HG03342 (cell line): ENCODE results near the gene CRIP1.
A peak's percentile ranks its signal among the peaks of the same experiment; 100 is the strongest.

Source experiments
- ATAC-seq: cut with Tn5 transposase; IDR thresholded peaks from one replicate; pipeline ENCODE4 v1.9.1; 2021; ENCODE audit warnings: mild to moderate bottlenecking, moderate library complexity; ENCODE audit not compliant: unreplicated experiment

Gene CRIP1

DNA sequence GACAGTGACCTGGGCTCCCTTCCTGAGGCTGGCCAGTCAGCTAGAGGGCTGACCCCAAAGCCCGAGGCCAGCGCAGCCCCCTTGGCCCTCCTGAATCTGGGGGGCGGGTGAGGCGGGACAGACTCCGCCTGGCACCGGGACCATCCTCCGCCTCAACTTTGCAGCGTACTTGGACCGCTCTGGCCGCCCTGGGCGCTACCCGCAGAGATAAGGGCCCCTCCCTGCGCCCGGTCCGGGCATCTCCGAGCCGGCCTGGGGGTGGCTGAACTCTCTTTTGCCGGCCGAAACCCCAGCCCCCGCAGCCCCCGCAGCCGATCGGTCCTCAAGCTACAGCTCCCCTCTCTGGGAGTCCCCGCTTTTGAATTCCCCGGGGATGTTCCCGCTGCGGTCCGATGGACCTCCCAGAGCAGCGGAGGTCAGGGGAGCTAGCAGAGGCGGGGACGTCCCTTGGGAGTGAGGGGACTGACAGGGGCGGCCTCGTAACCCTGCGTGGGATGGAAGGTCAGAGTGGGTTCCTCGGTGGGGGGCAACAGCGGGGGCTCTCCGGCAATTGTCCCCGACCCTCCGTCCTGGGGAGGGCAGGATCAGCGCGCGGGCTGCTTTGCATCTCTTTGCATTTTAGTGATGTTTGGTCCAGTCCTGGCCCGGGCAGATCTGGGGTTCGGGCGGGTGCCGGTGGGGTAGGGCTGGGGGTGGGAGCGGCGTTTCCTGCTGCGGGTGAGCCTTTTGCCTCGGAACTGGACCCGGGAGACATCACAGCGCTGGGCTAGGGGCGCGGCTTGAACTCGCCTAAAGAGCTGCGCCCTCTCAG lies at the start of gene CRIP1:
TSS of gene CRIP1 (plus strand) at position 724 of the 811 bp plus-strand sequence. CDS start 374 bp downstream, outside the sequence.
- no peak for ATAC-seq

DNA sequence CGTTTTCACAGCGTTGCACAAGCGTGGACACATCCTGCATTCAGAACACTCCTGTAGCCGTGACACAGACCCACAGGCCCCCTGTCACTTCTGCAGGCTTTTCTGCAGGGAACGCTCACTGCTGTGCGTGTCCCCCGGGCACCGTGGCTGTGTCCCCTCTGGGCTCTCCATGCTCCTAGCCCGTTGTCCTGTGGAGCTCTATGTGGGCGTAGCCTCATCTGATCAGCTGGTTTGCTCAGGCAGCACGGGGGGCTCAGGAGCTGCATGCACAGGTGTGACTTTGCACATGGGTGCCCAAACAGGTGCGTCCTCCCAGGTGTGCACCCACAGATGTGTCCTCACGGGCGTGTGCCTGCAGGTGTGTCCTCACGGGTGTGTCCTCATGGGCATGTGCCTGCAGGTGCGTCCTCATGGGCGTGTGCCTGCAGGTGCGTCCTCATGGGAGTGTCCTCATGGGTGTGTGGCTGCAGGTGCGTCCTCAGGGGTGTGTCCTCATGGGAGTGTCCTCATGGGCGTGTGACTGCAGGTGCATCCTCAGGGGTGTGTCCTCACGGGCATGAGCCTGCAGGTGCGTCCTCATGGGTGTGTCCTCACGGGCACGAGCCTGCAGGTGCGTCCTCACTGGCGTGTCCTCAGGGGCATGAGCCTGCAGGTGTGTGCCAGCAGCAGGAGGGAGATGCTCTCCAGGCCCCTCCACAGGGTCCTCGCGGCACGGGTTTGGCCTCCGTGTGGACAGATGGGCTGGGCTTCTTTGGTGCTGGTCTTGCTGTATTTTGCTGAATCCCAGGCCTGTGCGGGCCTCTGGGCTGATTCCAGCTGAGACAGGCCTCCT lies 49.6 kb upstream of the CRIP1 start:
- ATAC-seq, result no peak

DNA sequence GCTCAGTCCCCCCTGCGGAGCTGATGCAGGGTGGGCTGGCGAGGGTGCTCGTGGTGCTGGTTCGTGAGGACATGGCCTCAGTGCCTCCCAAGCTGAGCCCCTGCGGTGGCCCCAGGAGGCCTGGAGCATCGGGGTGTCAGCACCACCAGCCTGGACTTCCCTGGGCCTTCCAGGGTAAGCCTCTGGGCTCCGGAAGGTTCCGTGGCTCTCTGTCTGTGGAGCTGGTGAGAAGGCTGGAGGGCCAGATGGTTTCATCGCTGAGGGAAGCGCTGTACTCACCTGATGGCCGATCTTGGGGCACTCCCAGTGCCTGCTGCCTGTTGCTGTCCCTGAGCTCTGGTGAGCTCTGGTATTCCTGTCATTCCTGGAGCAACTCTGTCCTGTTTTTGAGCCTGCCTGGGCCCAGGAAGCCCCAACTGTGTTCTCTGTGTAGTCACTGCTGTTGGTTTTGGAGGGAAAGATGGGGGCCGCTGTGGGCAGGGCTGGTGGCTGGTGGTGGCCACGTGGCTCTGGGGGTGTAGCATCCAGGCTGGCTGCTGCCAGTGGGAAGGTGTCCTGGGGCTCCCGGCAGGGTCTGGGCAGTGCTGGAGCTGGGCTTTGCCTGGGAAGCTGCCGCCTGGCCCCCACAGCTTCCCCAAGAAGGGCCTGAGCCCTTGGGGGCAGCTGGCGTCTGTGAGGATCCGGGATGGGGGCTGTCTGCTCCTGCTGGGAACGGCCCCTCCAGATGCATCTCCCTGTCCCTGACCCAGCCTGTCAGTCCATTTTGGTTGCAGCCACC lies 48.8 kb upstream of the CRIP1 start:
- no peak for ATAC-seq

- ATAC-seq, result no peak
Observed at GRCh38 chr14:105439179-105439578, 47.5 kb upstream of the CRIP1 start.

DNA sequence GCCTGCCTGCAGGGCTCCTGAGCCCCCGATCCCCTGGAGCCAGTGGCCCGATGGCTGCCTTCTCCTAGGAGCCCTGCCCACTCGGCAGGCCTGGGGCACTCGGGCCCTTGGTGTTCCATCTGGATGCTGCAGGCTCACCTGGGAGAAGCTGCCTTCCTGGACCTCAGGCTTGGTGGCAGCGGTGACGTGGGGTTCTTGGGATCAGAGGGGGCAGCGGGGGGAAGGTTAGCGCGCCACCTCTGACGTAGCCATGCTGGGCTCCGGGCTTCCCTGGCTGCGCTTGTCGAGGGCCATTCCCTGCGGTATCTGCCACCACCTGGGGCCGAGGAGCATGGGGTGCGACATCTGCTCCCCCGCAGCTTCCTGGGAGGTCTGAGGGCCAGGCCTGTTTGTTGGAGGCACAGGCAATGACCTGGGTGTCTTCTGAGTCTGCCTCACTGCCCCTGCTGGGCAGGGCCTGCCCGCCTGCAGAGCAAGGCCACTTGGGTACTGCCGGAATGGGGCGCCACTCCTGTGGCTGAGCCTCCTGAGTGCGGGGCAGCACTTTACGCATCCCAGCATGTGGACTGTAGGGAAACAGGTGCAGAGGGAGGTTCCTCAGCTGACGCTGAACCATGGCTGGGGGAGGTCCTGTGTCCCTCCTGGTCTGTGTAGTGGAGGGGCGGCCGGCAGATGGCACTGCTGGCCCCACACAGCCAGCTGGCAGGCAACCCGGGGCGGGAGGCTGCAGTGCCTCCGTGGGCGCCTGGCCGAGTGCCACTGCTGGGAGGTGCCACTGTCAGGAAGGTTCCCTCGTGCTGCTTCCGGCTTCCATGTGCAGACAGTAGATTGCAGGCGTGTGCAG lies 46.8 kb upstream of the CRIP1 start:
- ATAC-seq, result no peak

- ATAC-seq, result no peak
Observed at GRCh38 chr14:105440554-105440900, 46.2 kb upstream of the CRIP1 start.

DNA sequence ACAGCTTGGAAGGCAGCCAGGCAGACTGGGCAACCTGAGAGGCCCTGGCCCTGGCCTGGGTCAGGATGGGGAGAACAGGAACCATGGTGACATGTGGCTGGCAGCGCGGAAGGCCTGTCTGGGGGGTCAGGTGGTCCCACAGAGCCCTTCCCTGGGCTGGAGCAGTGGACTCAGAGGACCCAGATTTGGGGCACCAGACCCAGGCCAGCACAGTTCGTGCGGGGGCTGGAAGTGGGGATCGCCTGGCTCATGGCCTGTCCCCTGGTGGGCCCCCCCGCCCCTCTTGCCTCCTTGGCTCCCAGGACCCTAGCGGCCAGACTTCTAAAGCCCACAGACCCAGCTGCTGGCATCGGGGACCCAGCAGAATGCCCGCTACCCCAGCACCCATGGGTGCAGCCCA lies 45.7 kb upstream of the CRIP1 start:
- ATAC-seq, result no peak

GRCh38 chr14:105442125-105442524 lies 44.6 kb upstream of the CRIP1 start:
- no peak for ATAC-seq

DNA sequence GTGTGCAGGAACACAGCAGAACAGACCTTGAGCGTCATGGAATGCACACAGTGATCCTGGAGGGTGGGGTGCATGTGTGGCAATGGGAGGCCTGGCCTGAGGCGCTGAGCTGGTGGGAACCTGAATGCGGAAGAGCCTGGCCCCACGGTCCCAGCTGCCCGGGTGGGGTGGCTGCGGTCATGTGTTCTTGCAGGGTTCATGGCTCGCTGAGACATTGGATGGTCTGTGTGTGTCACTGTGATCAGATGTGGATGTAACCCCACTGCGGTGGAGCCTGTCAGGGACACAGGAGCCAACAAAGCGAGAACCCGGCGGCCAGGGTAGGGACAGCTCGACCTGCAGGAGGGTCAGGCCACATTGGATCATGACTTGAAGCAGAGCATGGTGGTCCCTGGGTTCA lies 43.9 kb upstream of the CRIP1 start:
- ATAC-seq, result no peak

GRCh38 chr14:105444859-105445258 lies 41.8 kb upstream of the CRIP1 start:
- no peak for ATAC-seq

DNA sequence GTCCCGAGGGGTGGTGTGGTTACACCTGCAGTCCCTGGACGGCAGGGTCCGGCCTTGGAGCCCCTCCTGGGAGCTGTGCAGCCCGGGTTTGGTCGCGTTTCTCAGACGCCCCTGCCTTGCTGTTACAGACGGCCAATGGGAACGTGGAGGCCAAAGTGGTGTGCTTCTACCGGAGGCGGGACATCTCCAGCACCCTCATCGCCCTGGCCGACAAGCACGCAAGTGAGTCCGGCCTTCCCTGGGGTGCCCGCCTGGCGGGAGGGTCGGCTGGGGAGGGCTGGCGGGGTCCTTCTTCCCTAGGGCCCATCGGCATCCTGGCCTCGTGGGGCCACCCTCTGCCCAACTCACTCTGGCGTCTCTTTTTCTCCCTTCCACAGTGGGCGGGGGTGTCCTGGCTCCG lies 41.4 kb upstream of the CRIP1 start:
- no peak for ATAC-seq

GRCh38 chr14:105445901-105446845 lies 40.5 kb upstream of the CRIP1 start:
- ATAC-seq, result no peak

DNA sequence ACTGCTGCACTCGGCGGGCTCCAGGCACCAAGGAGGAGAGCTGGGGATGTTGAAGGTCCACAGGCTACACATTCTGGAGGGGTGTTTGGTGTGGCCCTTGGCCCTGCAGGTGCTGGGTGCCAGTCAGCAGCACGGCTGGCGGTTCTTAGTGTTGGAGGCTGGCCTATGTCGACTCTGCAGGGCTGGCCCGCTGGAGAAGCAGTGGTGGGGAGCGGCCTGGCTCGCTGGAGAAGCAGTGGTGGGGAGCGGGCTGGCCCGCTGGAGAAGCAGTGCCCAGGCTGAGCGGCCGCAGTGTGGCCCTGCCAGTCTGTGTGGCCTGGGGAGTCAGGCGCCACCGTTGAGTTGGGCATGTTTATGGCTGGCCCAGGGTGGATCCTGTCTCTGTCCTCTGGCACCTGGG lies 39.7 kb upstream of the CRIP1 start:
- ATAC-seq, result no peak

GRCh38 chr14:105447651-105448640 lies 38.7 kb upstream of the CRIP1 start:
- ATAC-seq, result no peak

- ATAC-seq, result peak; percentile 48
Observed at GRCh38 chr14:105448706-105449111, 38.0 kb upstream of the CRIP1 start.

DNA sequence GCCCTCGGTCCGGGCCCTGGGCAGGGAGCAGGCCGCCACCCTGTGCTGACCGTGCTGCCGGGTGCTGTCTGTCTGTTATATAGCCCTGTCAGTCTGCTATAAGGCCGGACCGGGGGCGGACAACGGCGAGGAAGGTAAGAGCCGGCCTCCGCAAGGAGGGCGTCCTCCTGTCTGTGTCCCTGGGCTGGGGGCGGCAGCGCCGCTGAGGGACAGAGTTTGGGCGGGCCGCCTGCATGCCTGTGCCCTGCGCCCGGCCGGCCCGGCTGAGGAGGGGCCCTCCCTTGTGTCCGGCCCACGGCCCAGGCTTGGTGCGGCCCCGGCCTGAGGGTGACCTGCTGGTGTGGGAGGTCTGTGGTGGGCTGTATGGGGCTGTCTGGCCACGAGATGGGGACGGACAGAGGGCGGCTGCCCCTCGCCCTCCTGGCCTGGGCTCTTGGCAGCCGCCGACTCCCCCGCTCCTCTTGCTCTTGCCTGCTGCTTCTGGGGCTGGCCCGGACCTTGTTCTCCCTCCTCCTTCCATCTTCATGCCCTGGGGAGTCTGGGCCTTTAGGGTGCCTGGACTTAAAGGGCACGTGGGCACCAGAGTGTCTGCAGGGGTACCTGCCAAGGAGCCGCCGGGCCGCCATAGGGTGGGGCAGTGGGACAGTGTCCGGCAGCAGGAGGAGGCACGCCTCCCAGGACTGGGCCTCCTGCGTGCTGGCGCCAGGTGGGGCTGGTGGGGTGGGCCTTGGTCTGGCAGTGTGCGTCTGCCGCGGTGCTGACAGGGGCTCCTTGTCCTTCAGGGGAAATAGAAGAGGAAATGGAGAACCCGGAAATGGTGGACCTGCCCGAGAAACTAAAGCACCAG lies 37.2 kb upstream of the CRIP1 start:
- no peak for ATAC-seq

DNA sequence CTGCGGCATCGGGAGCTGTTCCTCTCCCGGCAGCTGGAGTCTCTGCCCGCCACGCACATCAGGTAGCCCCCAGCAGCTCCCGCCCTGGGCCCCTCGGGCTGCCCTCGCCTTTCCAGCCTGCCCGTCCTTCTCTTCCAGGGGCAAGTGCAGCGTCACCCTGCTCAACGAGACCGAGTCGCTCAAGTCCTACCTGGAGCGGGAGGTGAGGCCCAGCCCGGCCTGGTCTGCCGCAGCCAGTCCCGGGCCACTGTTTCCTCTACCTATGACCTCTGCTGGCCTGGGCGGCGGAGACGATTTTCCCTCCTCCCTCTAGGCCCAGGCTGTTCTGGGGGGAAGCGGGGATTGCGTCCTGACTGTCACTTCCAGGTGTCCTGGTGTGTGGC lies 36.6 kb upstream of the CRIP1 start:
- ATAC-seq, result no peak
